Tibial nerve (tissue), 4 donors: ENCODE results near the gene JPH2. TPM values are rescaled to one million over a fixed set of nuclear protein-coding genes. Genes with fewer than 3 reads are reported as not detected.

Source experiments
- DNase-seq, 2 donors: peaks; one replicate each; pipeline ENCODE4 v3.0.0-alpha.2; 2019; ENCODE audit warnings: low spot score in 2 of 2
- H3K27ac ChIP-seq, 4 donors: fragments of 200-600 bp; sonication (generic) in 3 of 4; one replicate each; pipeline ENCODE4 v1.5.1; 2017 to 2019; ENCODE audit warnings: mild to moderate bottlenecking in 1 of 4
- H3K27me3 ChIP-seq, 2 donors: fragments of 200-600 bp; sonication (generic) in 1 of 2; one replicate each; pipeline versions ENCODE4 v1.5.1 to v1.6.0; 2017 to 2019
- H3K36me3 ChIP-seq, 3 donors: fragments of 200-600 bp; sonication (generic); one replicate each; pipeline ENCODE4 v1.5.1; 2018 to 2019
- H3K4me1 ChIP-seq, 4 donors: fragments of 200-600 bp; sonication (generic) in 3 of 4; one replicate each; pipeline ENCODE4 v1.5.1; 2017 to 2019
- H3K4me3 ChIP-seq, 4 donors: fragments of 200-600 bp; sonication (generic) in 3 of 4; one replicate each; pipeline ENCODE4 v1.5.1; 2017 to 2019; ENCODE audit warnings: mild to moderate bottlenecking in 1 of 4, moderate library complexity in 1 of 4
- H3K9me3 ChIP-seq, 4 donors: fragments of 200-600 bp; sonication (generic) in 3 of 4; one replicate each; pipeline ENCODE4 v1.5.1; 2017 to 2019
- CTCF ChIP-seq, 5 experiments: fragments of 200-600 bp in 3 of 5; fragments of 450-650 bp in 2 of 5; sonication (generic) in 3 of 5; IDR thresholded peaks; one replicate each; pipeline ENCODE4 v1.5.1; 2016 to 2019; ENCODE audit warnings: antibody characterized with exemption in 5 of 5, mild to moderate bottlenecking in 3 of 5, moderate library complexity in 2 of 5
- EP300 ChIP-seq, 2 donors: sonication (generic); formaldehyde crosslinking; IDR thresholded peaks; one replicate each; pipeline ENCODE4 v1.6.1; 2017; ENCODE audit warnings: antibody characterized with exemption in 2 of 2, mild to moderate bottlenecking in 1 of 2
- POLR2A ChIP-seq, 2 donors: fragments of 450-650 bp; IDR thresholded peaks; one replicate each; pipeline ENCODE4 v1.6.1; 2017; ENCODE audit warnings: antibody characterized with exemption in 2 of 2, mild to moderate bottlenecking in 2 of 2, moderate library complexity in 2 of 2
- WGBS, 2 donors: methylation state at CpG; one replicate each; pipeline ENCODE4 v1.1.5; 2018; 5-methylcytosine and 5-hydroxymethylcytosine counted together
- total RNA-seq, 4 donors: library from RNA; depleted of rRNA; stranded (reverse); fragments of >200 nt; gene quantifications; one replicate each; pipeline ENCODE4 v1.1.0, GENCODE V29; 2016

The JPH2 gene
- total RNA-seq, 4 donors from 2014 or later: 3.1 to 6.3 (median 5.3) TPM

GRCh38 chr20:44089987-44090674, 96.9 kb downstream of the JPH2 start:
- no peaks in the 10 kb centered on the region for H3K9me3 ChIP-seq
- H3K36me3 ChIP-seq: no peaks in the 10 kb centered on the region
- WGBS, 2 donors: 51 to 59% methylated on average over 7 of the region's 7 CpGs
- H3K27ac ChIP-seq: no peak overlapping the region
- TF ChIP-seq CTCF (IDR thresholded peaks at IDR 0.05) (no peak), EP300 (IDR thresholded peaks at IDR 0.05) (no peak), POLR2A (IDR thresholded peaks at IDR 0.05) (no peak)
- no peak overlapping the region for H3K4me3 ChIP-seq
- no peaks in the 10 kb centered on the region for H3K27me3 ChIP-seq
- DNase-seq: no peak
- H3K4me1 ChIP-seq: no peaks in the 10 kb centered on the region

GRCh38 chr20:44087857-44088120, 99.2 kb downstream of the JPH2 start:
- TF ChIP-seq POLR2A (IDR thresholded peaks at IDR 0.05): no peak
- TF ChIP-seq EP300 (IDR thresholded peaks at IDR 0.05): no peak
- TF ChIP-seq CTCF (IDR thresholded peaks at IDR 0.05): no peak
- Histone ChIP-seq H3K9me3 (no peaks in the 10 kb centered on the region), H3K4me3 (no peak overlapping the region), H3K4me1 (no peaks in the 10 kb centered on the region), H3K27me3 (no peaks in the 10 kb centered on the region), H3K36me3 (no peaks in the 10 kb centered on the region), H3K27ac (no peak overlapping the region)
- no peak for DNase-seq
- WGBS, 2 donors: 89 to 91% methylated on average over 4 of the region's 4 CpGs

GRCh38 chr20:44087051-44087856, 99.7 kb downstream of the JPH2 start:
- Histone ChIP-seq H3K4me1 (no peaks in the 10 kb centered on the region), H3K4me3 (no peak overlapping the region), H3K36me3 (no peaks in the 10 kb centered on the region), H3K27ac (no peak overlapping the region), H3K9me3 (no peaks in the 10 kb centered on the region), H3K27me3 (no peaks in the 10 kb centered on the region)
- WGBS, 2 donors: 77 to 80% methylated on average over 15 of the region's 15 CpGs
- no peak for DNase-seq
- TF ChIP-seq CTCF (IDR thresholded peaks at IDR 0.05) (no peak), EP300 (IDR thresholded peaks at IDR 0.05) (no peak), POLR2A (IDR thresholded peaks at IDR 0.05) (no peak)

GRCh38 chr20:44085616-44086434, 101.2 kb downstream of the JPH2 start:
- TF ChIP-seq EP300 (IDR thresholded peaks at IDR 0.05) (no peak), CTCF (IDR thresholded peaks at IDR 0.05) (no peak), POLR2A (IDR thresholded peaks at IDR 0.05) (no peak)
- H3K9me3 ChIP-seq: no peaks in the 10 kb centered on the region
- no peaks in the 10 kb centered on the region for H3K36me3 ChIP-seq
- no peak for DNase-seq
- H3K27me3 ChIP-seq: no peaks in the 10 kb centered on the region
- no peak overlapping the region for H3K27ac ChIP-seq
- H3K4me3 ChIP-seq: no peak overlapping the region
- H3K4me1 ChIP-seq: no peaks in the 10 kb centered on the region
- WGBS, 2 donors: 84 to 88% methylated on average over 17 of the region's 17 CpGs

- no peaks in the 10 kb centered on the region for H3K36me3 ChIP-seq
- H3K27me3 ChIP-seq: no peaks in the 10 kb centered on the region
- no peaks in the 10 kb centered on the region for H3K9me3 ChIP-seq
- WGBS, 2 donors: 90 to 96% methylated on average over 7 of the region's 7 CpGs
- no peak for DNase-seq
- H3K4me3 ChIP-seq: no peak overlapping the region
- no peaks in the 10 kb centered on the region for H3K4me1 ChIP-seq
- no peak overlapping the region for H3K27ac ChIP-seq
- TF ChIP-seq EP300 (IDR thresholded peaks at IDR 0.05) (no peak), POLR2A (IDR thresholded peaks at IDR 0.05) (no peak), CTCF (IDR thresholded peaks at IDR 0.05) (no peak)
Measured at GRCh38 chr20:44084891-44085290, 102.1 kb downstream of the JPH2 start.
